ENCODE results near the gene IGSF21.

Gene IGSF21

DNA sequence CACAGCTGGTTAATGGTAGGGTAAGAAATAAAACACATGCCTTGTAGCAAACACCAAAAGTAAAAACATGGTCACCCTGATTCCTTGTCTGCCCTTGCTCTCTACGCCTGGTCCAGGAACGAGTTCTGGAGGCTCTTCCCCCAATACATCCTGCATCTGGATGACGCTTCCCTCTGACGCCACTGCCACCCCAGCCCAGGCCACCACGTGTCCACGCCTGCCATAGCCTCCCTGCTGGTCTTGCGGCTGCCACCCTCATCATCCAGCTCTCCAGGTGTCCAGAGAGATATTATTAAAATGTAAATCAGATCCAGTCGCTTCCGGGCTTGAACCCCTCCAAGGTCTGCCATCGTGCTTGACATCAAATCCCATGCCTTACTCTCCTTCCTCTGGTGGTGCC, 39.3 kb downstream of the IGSF21 start:
- Histone ChIP-seq H3K4me1 (ENCODE audit: control insufficient read depth, insufficient read depth, low read length) (no peaks in the 10 kb centered on the region; the same call in 1 of the 2 replicates), H3K9ac (ENCODE audit: low read length) (no peak overlapping the region), H3K27ac (ENCODE audit: low read depth, low read length) (no peak overlapping the region), H3K27me3 (ENCODE audit: control insufficient read depth, insufficient read depth, low read length) (no peaks in the 10 kb centered on the region), H3K9me3 (ENCODE audit: control insufficient read depth, insufficient read depth, low read depth, low read length) (no peaks in the 10 kb centered on the region), H3K4me3 (ENCODE audit: low read depth, low read length) (no peak overlapping the region), H3K36me3 (ENCODE audit: control insufficient read depth, insufficient read depth, low read length) (no peaks in the 10 kb centered on the region)

DNA sequence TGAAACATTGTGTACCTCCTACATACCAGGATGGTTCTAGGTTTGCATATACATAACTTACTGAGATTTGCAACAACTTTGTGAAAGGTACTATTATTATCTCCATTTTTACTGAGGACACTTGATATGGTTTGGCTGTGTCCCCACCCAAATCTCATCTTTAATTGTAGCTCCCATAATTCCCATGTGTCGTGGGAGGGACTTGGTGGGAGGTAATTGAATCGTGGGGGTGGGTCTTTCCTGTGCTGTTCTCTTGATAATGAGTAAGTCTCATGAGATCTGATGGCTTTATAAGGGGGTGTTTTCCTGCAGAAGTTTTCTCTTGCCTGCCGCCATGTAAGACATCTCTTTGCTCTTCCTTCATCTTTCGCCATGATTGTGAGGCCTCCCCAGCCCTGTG, 40.1 kb downstream of the IGSF21 start:
- H3K9me3 ChIP-seq (ENCODE audit: control insufficient read depth, insufficient read depth, low read depth, low read length), result no peaks in the 10 kb centered on the region
- no peaks in the 10 kb centered on the region for H3K27me3 ChIP-seq (ENCODE audit: control insufficient read depth, insufficient read depth, low read length)
- H3K36me3 ChIP-seq (ENCODE audit: control insufficient read depth, insufficient read depth, low read length), result no peaks in the 10 kb centered on the region
- H3K27ac ChIP-seq (ENCODE audit: low read depth, low read length), result no peak overlapping the region
- no peaks in the 10 kb centered on the region; the same call in 1 of the 2 replicates for H3K4me1 ChIP-seq (ENCODE audit: control insufficient read depth, insufficient read depth, low read length)
- H3K9ac ChIP-seq (ENCODE audit: low read length), result no peak overlapping the region
- no peak overlapping the region for H3K4me3 ChIP-seq (ENCODE audit: low read depth, low read length)

DNA sequence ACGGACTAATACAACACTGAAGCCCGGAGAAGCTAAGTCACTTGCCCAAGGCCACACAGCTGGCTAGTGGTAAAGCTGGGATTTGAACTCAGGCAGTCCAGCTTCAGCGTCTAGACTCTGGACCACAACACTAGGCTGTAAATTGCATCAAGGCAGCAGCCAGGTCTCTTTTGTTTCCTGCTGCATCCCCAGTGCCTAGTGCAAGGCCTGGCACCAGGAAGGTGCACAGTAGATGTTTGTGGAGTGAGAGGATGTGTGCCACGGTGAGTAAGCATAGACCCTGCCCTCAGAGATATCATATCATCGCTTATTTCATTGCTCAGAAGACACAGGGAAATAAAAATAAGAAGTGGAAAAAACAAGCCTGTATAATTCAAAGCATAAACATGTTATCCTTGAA, 40.9 kb downstream of the IGSF21 start:
- H3K36me3 ChIP-seq (ENCODE audit: control insufficient read depth, insufficient read depth, low read length), result no peaks in the 10 kb centered on the region
- H3K9me3 ChIP-seq (ENCODE audit: control insufficient read depth, insufficient read depth, low read depth, low read length), result no peaks in the 10 kb centered on the region
- H3K27me3 ChIP-seq (ENCODE audit: control insufficient read depth, insufficient read depth, low read length), result no peaks in the 10 kb centered on the region
- no peaks in the 10 kb centered on the region; the same call in 1 of the 2 replicates for H3K4me1 ChIP-seq (ENCODE audit: control insufficient read depth, insufficient read depth, low read length)
- no peak overlapping the region for H3K4me3 ChIP-seq (ENCODE audit: low read depth, low read length)
- no peak overlapping the region for H3K9ac ChIP-seq (ENCODE audit: low read length)
- no peak overlapping the region for H3K27ac ChIP-seq (ENCODE audit: low read depth, low read length)

DNA sequence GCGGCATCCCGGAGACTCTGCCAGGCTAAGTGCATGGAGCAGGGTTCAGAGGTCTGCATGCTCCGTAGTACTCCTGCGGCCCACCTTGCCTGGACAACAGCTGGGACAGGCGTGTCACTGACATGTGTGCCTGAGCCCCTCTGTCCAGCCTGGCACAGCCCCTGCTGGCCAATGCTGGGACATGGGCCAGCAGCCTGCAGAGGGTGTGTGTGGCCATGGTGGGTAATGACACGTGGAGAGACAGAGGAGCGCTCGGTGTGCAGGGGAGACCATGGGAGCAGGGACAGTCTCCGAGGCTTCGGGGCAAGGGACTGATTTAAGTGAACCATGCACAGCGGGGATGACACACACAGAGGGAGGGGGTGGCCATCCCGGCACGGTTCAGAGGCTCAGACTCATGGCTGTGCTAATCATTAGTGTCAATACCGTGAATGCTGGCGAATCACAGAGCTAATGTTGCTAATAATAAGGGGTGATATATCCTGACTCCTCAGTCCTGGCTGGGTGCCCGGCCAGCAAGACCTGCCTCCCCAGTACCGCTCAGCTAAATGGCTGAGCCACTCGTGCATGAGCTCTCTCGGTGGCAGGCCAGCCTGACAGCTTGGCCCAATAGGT, 41.5 kb downstream of the IGSF21 start:
- H3K36me3 ChIP-seq (ENCODE audit: control insufficient read depth, insufficient read depth, low read length), result no peaks in the 10 kb centered on the region
- H3K27me3 ChIP-seq (ENCODE audit: control insufficient read depth, insufficient read depth, low read length), result no peaks in the 10 kb centered on the region
- H3K9ac ChIP-seq (ENCODE audit: low read length), result no peak overlapping the region
- no peaks in the 10 kb centered on the region for H3K9me3 ChIP-seq (ENCODE audit: control insufficient read depth, insufficient read depth, low read depth, low read length)
- H3K27ac ChIP-seq (ENCODE audit: low read depth, low read length), result no peak overlapping the region
- H3K4me3 ChIP-seq (ENCODE audit: low read depth, low read length), result no peak overlapping the region
- H3K4me1 ChIP-seq (ENCODE audit: control insufficient read depth, insufficient read depth, low read length), result no peaks in the 10 kb centered on the region; the same call in 1 of the 2 replicates

DNA sequence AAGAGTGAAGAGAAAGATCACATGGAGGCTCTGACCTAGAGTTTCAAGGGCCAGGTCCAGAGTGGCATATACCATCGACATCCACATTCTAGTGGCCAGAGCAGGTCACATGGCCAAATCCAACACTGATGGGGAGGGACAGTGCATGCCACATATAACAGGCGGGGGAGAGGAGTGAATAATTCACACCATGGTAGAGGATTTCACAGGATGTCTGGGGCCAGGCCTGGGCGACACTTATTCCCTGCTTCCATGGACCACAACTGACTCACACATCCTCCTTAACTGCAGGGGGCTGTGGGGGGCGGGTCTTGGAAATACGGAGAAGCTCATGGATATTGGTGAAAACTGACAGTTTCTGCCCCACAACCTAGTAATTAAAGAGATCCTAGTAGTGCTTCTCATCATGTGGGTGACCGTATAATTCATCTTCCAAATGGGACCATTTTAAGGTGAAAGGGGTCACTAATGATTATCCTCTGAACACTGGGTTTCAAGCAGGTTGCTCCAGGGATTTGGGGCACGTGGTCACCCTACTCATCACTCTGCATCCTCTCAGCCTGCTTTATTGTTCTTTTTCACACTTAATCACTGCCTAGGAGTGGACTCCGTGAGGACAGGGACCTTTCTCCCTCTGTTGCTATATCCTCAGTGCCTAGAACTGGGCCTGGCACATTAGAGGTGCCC, 44.0 kb downstream of the IGSF21 start:
- no peaks in the 10 kb centered on the region for H3K27me3 ChIP-seq (ENCODE audit: control insufficient read depth, insufficient read depth, low read length)

DNA sequence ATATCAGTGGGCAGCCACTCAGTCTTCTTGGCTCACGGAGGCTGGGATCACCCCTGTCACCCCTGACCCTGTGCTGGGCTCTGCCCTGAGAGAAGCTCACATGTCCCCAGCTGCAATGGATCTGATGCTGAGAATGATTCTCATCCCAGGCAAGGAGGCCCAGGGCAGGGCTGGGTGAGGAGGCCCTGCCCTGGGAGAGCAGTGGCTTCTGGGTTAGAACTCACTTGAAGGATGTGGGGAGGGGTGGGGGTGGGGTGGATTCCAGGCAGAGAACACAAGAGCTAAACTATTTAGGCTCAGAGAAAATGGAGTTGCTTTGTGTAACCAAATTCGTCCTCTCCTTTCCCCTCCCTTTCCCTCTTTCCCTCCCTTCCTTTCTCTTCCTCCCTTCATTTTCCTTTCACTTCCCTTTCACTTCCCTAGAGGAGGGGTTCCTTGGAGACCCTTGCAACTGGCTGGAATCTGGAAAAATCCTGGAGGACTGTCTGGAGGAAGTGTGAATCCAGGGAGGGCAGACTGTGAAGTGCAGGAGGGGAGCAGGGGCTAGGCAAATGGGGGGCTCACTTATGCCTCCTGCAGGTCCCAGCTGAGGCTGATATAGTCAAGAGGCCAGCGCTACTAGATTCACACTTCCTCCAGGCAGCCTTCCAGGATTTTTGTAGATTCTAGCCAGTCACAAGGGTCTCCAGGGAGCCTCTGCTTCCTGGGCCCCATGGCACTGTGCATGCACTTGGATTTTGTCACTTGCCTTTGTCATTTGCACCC, 47.0 kb downstream of the IGSF21 start:
- no peak overlapping the region for H3K27ac ChIP-seq (ENCODE audit: low read depth, low read length)
- no peak overlapping the region for H3K9ac ChIP-seq (ENCODE audit: low read length)
- H3K27me3 ChIP-seq (ENCODE audit: control insufficient read depth, insufficient read depth, low read length), result no peaks in the 10 kb centered on the region
- H3K4me1 ChIP-seq (ENCODE audit: control insufficient read depth, insufficient read depth, low read length), result no peaks in the 10 kb centered on the region; the same call in 1 of the 2 replicates
- no peaks in the 10 kb centered on the region for H3K36me3 ChIP-seq (ENCODE audit: control insufficient read depth, insufficient read depth, low read length)
- H3K4me3 ChIP-seq (ENCODE audit: low read depth, low read length), result no peak overlapping the region
- H3K9me3 ChIP-seq (ENCODE audit: control insufficient read depth, insufficient read depth, low read depth, low read length), result no peaks in the 10 kb centered on the region

More for the DNA sequence above, 44.0 kb downstream of the IGSF21 start:
- Histone ChIP-seq H3K9me3 (ENCODE audit: control insufficient read depth, insufficient read depth, low read depth, low read length) (no peaks in the 10 kb centered on the region), H3K4me3 (ENCODE audit: low read depth, low read length) (no peak overlapping the region), H3K4me1 (ENCODE audit: control insufficient read depth, insufficient read depth, low read length) (no peaks in the 10 kb centered on the region; the same call in 1 of the 2 replicates), H3K36me3 (ENCODE audit: control insufficient read depth, insufficient read depth, low read length) (no peaks in the 10 kb centered on the region), H3K9ac (ENCODE audit: low read length) (no peak overlapping the region), H3K27ac (ENCODE audit: low read depth, low read length) (no peak overlapping the region)

DNA sequence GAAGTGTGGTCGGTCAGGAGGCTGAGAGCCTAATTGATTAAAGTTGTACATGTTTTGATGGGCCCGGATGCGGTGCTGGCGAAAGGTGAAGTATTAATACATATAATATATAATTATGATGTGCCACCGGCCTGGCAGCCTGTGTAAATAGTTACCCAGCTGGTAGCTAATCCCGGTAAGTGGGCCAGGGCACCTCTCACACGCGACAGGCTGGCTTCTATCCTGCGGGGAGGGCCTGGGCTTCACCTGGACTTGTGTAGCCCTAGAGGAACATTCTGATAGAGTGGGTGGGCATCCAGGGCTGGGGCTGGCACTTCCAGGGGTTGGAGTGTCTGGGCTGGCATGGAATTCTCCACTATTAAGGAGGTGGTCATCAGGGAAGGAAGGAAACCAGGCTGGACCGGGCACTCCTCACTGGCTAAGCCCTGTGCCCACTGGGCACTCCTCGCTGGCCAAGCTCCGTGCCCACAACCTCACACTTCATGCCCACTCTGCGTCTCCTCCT, 48.3 kb downstream of the IGSF21 start:
- H3K36me3 ChIP-seq (ENCODE audit: control insufficient read depth, insufficient read depth, low read length), result no peaks in the 10 kb centered on the region
- H3K4me3 ChIP-seq (ENCODE audit: low read depth, low read length), result no peak overlapping the region
- no peaks in the 10 kb centered on the region; the same call in 1 of the 2 replicates for H3K4me1 ChIP-seq (ENCODE audit: control insufficient read depth, insufficient read depth, low read length)
- H3K9me3 ChIP-seq (ENCODE audit: control insufficient read depth, insufficient read depth, low read depth, low read length), result no peaks in the 10 kb centered on the region
- no peak overlapping the region for H3K9ac ChIP-seq (ENCODE audit: low read length)
- H3K27ac ChIP-seq (ENCODE audit: low read depth, low read length), result no peak overlapping the region
- no peaks in the 10 kb centered on the region for H3K27me3 ChIP-seq (ENCODE audit: control insufficient read depth, insufficient read depth, low read length)

DNA sequence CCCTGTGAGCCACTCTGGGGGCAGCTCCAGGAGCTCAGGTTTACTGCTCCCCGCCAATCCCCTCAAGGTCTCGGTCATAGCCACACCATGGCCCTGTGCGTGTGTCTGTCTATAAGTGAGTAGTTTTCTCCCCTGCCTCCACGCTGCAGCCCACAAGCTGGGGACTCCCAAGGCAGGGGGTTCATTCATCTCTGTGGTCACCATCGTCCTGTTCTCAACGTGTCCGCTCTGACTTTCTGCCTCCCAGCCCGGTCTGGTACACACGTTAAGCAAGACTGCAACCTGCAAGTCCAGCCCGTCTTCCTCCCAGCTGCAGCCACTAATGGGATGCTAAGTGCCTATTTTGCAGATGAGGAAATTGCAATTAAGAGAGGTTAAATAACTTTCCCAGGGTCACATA, 49.8 kb downstream of the IGSF21 start:
- no peaks in the 10 kb centered on the region for H3K4me1 ChIP-seq (ENCODE audit: control insufficient read depth, insufficient read depth, low read length)

DNA sequence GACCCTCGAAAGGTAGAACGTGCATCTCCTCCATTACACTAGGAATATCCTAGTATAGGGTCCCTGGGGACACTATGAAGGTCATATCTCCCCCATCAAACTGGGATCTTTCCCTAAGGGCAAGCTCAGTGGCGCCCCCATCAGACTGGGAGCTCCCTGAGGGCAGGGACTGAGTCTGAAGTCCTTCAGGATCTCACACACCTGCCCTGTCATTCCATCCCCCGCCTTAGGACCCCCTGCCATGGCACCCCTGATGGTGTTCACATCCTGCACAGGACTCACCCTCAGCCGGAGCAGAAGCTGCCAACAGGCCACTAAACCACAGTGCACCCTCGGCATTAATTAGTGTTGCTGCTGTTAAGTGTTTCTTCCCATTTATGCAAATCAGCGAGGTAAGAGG, 50.4 kb downstream of the IGSF21 start:
- no peaks in the 10 kb centered on the region for H3K36me3 ChIP-seq (ENCODE audit: control insufficient read depth, insufficient read depth, low read length)
- H3K27me3 ChIP-seq (ENCODE audit: control insufficient read depth, insufficient read depth, low read length), result no peaks in the 10 kb centered on the region; the same call in 1 of the 2 replicates
- no peaks in the 10 kb centered on the region for H3K9me3 ChIP-seq (ENCODE audit: control insufficient read depth, insufficient read depth, low read depth, low read length)
- no peaks in the 10 kb centered on the region for H3K4me1 ChIP-seq (ENCODE audit: control insufficient read depth, insufficient read depth, low read length)
- H3K9ac ChIP-seq (ENCODE audit: low read length), result no peak overlapping the region
- no peak overlapping the region for H3K27ac ChIP-seq (ENCODE audit: low read depth, low read length)
- H3K4me3 ChIP-seq (ENCODE audit: low read depth, low read length), result no peak overlapping the region

More for the DNA sequence above, 49.8 kb downstream of the IGSF21 start:
- Histone ChIP-seq H3K9me3 (ENCODE audit: control insufficient read depth, insufficient read depth, low read depth, low read length) (no peaks in the 10 kb centered on the region), H3K27me3 (ENCODE audit: control insufficient read depth, insufficient read depth, low read length) (no peaks in the 10 kb centered on the region), H3K4me3 (ENCODE audit: low read depth, low read length) (no peak overlapping the region), H3K27ac (ENCODE audit: low read depth, low read length) (no peak overlapping the region), H3K9ac (ENCODE audit: low read length) (no peak overlapping the region), H3K36me3 (ENCODE audit: control insufficient read depth, insufficient read depth, low read length) (no peaks in the 10 kb centered on the region)

DNA sequence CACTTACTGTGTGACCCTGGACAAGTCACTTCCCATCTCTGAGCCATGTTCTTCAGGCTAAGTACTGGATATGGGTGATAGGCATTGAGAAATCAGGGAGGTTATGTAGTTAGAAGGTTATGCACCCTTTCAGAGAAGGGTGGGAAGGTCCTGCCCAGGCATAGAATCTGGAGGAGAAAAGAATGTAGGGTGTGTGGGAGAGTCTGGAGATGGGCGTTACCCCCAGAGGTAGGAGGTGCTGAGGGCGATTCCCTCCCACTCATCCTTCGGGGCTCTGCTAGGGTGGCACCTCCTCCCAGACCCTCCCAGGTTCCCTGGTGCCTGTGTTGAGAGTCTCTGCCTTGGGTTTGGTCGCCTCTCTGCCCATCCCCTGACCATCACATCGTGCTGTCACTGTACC, 51.1 kb downstream of the IGSF21 start:
- no peak overlapping the region for H3K9ac ChIP-seq (ENCODE audit: low read length)
- H3K4me3 ChIP-seq (ENCODE audit: low read depth, low read length), result no peak overlapping the region
- H3K36me3 ChIP-seq (ENCODE audit: control insufficient read depth, insufficient read depth, low read length), result no peaks in the 10 kb centered on the region
- H3K27ac ChIP-seq (ENCODE audit: low read depth, low read length), result no peak overlapping the region
- H3K4me1 ChIP-seq (ENCODE audit: control insufficient read depth, insufficient read depth, low read length), result no peaks in the 10 kb centered on the region
- no peaks in the 10 kb centered on the region; the same call in 1 of the 2 replicates for H3K27me3 ChIP-seq (ENCODE audit: control insufficient read depth, insufficient read depth, low read length)
- no peaks in the 10 kb centered on the region for H3K9me3 ChIP-seq (ENCODE audit: control insufficient read depth, insufficient read depth, low read depth, low read length)
